ENCODE data around the gene HMCN2. TPM values are rescaled to one million over a fixed set of nuclear protein-coding genes. Genes with fewer than 3 reads are reported as not detected.

The HMCN2 gene
- total RNA-seq, 1 experiment from 2014 or later = 5.6 TPM

DNA sequence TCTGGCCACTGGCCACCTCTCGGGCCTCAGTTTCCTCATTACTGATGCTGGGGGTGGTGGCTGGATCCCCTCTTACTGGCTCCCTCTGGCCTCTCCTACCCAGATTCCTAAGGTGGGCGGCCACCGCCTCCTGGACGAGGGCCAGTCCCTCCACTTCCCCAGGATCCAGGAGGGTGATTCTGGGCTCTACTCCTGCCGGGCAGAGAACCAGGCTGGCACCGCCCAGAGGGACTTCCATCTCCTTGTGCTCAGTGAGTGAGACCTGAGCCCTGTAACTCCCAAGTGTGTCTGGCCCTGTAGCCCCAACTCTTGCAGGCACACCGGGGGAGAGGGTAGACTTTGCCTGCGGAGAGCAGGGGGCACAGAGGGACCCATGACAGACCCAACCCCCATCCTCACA, 83.3 kb downstream of the HMCN2 start:
- H3K9me3 Mint-ChIP-seq = no peaks in the 10 kb centered on the region
- H3K4me1 Mint-ChIP-seq = 0 out of 2 replicates have a peak, but pooled peaks cover 3% of the 10 kb centered on the region
- POLR2A ChIA-PET = no interaction called here
- H3K36me3 Mint-ChIP-seq = no peaks in the 10 kb centered on the region
- H3K27me3 Mint-ChIP-seq (ENCODE audit: low read depth) = no peaks in the 10 kb centered on the region
- CTCF ChIA-PET = no interaction called here
- no peak overlapping the region for H3K4me3 Mint-ChIP-seq
- no peak for DNase-seq (ENCODE audit: low spot score)
- H3K27ac Mint-ChIP-seq = 0 out of 2 replicates have a peak overlapping the region, but pooled peaks have one; percentile 43
- TF ChIP-seq JUN (CRISPR knock-in tag; IDR thresholded peaks at IDR 0.05) (no peak), USF2 (CRISPR knock-in tag; IDR thresholded peaks at IDR 0.05) (no peak), SOX15 (CRISPR knock-in tag; IDR thresholded peaks at IDR 0.05) (no peak), NFATC4 (CRISPR knock-in tag; IDR thresholded peaks at IDR 0.05) (no peak), ZNF121 (CRISPR knock-in tag; IDR thresholded peaks at IDR 0.05) (no peak), CDX4 (CRISPR knock-in tag; IDR thresholded peaks at IDR 0.05; ENCODE audit: borderline replicate concordance) (no peak), STAT6 (CRISPR knock-in tag; conservative IDR thresholded peaks at IDR 0.05; ENCODE audit: low read depth) (no peak), PRDM15 (CRISPR knock-in tag; IDR thresholded peaks at IDR 0.05) (no peak)
- TF ChIP-seq, protein P1, sequence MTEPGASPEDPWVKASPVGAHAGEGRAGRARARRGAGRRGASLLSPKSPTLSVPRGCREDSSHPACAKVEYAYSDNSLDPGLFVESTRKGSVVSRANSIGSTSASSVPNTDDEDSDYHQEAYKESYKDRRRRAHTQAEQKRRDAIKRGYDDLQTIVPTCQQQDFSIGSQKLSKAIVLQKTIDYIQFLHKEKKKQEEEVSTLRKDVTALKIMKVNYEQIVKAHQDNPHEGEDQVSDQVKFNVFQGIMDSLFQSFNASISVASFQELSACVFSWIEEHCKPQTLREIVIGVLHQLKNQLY (CRISPR knock-in tag; IDR thresholded peaks at IDR 0.05) = no peak
- TF ChIP-seq, protein P2, sequence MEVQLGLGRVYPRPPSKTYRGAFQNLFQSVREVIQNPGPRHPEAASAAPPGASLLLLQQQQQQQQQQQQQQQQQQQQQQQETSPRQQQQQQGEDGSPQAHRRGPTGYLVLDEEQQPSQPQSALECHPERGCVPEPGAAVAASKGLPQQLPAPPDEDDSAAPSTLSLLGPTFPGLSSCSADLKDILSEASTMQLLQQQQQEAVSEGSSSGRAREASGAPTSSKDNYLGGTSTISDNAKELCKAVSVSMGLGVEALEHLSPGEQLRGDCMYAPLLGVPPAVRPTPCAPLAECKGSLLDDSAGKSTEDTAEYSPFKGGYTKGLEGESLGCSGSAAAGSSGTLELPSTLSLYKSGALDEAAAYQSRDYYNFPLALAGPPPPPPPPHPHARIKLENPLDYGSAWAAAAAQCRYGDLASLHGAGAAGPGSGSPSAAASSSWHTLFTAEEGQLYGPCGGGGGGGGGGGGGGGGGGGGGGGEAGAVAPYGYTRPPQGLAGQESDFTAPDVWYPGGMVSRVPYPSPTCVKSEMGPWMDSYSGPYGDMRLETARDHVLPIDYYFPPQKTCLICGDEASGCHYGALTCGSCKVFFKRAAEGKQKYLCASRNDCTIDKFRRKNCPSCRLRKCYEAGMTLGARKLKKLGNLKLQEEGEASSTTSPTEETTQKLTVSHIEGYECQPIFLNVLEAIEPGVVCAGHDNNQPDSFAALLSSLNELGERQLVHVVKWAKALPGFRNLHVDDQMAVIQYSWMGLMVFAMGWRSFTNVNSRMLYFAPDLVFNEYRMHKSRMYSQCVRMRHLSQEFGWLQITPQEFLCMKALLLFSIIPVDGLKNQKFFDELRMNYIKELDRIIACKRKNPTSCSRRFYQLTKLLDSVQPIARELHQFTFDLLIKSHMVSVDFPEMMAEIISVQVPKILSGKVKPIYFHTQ (CRISPR knock-in tag; IDR thresholded peaks at IDR 0.05) = no peak
- no peak for ATAC-seq

- H3K27me3 Mint-ChIP-seq (ENCODE audit: low read depth) = no peaks in the 10 kb centered on the region
- DNase-seq (ENCODE audit: low spot score) = no peak
- 0 out of 2 replicates have a peak, but pooled peaks cover 3% of the 10 kb centered on the region for H3K4me1 Mint-ChIP-seq
- ChIA-PET CTCF (no interaction called here), POLR2A (interaction anchor here (0.7 kb wide), 1 partner anchor 94 kb away, joined by 4 read pairs; no protein-coding TSS in a partner anchor)
- H3K4me3 Mint-ChIP-seq = no peak overlapping the region
- H3K9me3 Mint-ChIP-seq = no peaks in the 10 kb centered on the region
- no peak for ATAC-seq
- no peak overlapping the region for H3K27ac Mint-ChIP-seq
- no peaks in the 10 kb centered on the region for H3K36me3 Mint-ChIP-seq
- no peak for TF ChIP-seq ZNF138 (CRISPR knock-in tag; conservative IDR thresholded peaks at IDR 0.05)
- TF ChIP-seq, protein P3, sequence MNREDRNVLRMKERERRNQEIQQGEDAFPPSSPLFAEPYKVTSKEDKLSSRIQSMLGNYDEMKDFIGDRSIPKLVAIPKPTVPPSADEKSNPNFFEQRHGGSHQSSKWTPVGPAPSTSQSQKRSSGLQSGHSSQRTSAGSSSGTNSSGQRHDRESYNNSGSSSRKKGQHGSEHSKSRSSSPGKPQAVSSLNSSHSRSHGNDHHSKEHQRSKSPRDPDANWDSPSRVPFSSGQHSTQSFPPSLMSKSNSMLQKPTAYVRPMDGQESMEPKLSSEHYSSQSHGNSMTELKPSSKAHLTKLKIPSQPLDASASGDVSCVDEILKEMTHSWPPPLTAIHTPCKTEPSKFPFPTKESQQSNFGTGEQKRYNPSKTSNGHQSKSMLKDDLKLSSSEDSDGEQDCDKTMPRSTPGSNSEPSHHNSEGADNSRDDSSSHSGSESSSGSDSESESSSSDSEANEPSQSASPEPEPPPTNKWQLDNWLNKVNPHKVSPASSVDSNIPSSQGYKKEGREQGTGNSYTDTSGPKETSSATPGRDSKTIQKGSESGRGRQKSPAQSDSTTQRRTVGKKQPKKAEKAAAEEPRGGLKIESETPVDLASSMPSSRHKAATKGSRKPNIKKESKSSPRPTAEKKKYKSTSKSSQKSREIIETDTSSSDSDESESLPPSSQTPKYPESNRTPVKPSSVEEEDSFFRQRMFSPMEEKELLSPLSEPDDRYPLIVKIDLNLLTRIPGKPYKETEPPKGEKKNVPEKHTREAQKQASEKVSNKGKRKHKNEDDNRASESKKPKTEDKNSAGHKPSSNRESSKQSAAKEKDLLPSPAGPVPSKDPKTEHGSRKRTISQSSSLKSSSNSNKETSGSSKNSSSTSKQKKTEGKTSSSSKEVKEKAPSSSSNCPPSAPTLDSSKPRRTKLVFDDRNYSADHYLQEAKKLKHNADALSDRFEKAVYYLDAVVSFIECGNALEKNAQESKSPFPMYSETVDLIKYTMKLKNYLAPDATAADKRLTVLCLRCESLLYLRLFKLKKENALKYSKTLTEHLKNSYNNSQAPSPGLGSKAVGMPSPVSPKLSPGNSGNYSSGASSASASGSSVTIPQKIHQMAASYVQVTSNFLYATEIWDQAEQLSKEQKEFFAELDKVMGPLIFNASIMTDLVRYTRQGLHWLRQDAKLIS (CRISPR knock-in tag; IDR thresholded peaks at IDR 0.05; ENCODE audit: borderline replicate concordance) = no peak
- TF ChIP-seq ZMAT4 (CRISPR knock-in tag; IDR thresholded peaks at IDR 0.05) = no peak
- TF ChIP-seq, protein P4, sequence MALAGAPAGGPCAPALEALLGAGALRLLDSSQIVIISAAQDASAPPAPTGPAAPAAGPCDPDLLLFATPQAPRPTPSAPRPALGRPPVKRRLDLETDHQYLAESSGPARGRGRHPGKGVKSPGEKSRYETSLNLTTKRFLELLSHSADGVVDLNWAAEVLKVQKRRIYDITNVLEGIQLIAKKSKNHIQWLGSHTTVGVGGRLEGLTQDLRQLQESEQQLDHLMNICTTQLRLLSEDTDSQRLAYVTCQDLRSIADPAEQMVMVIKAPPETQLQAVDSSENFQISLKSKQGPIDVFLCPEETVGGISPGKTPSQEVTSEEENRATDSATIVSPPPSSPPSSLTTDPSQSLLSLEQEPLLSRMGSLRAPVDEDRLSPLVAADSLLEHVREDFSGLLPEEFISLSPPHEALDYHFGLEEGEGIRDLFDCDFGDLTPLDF (CRISPR knock-in tag; IDR thresholded peaks at IDR 0.05) = no peak
- TF ChIP-seq ZNF232 (CRISPR knock-in tag; IDR thresholded peaks at IDR 0.05) = no peak
Observed at GRCh38 chr9:130349398-130349797, 83.8 kb downstream of the HMCN2 start.

Data from WTC11 (cell line).